ENCODE data around the gene RHBDL3. TPM values are rescaled to one million over a fixed set of nuclear protein-coding genes. Genes with fewer than 3 reads are reported as not detected.

RHBDL3 gene
- total RNA-seq, 2 donors from 2014 or later = 0.26 to 0.66 TPM

- H3K27ac ChIP-seq = no peak overlapping the region
- H3K27me3 ChIP-seq = no peaks in the 10 kb centered on the region
- no peaks in the 10 kb centered on the region for H3K4me1 ChIP-seq
- TF ChIP-seq POLR2A (IDR thresholded peaks at IDR 0.05) (no peak), CTCF (IDR thresholded peaks at IDR 0.05) (no peak)
- no peaks in the 10 kb centered on the region for H3K9me3 ChIP-seq
- no peaks in the 10 kb centered on the region for H3K36me3 ChIP-seq (replicated peaks in 1 of 2; ENCODE audit: insufficient read depth in 1 of 2, low read depth in 2 of 2)
- whole genome bisulfite sequencing, 2 donors = 87 to 88% methylated on average over 9 of the region's 9 CpGs
- no peak for DNase-seq
- no peak for ATAC-seq
- intact Hi-C loops (cut with DNase I) = no loop called here
- no peak overlapping the region for H3K4me3 ChIP-seq
These were observed 23.9 kb downstream of the RHBDL3 start for GRCh38 chr17:32289471-32290070.

GRCh38 chr17:32292094-32292493, 26.5 kb downstream of the RHBDL3 start:
- Histone ChIP-seq H3K27ac (no peak overlapping the region), H3K4me3 (no peak overlapping the region), H3K9me3 (no peaks in the 10 kb centered on the region), H3K27me3 (no peaks in the 10 kb centered on the region), H3K36me3 (replicated peaks in 1 of 2; ENCODE audit: insufficient read depth in 1 of 2, low read depth in 2 of 2) (no peaks in the 10 kb centered on the region), H3K4me1 (no peaks in the 10 kb centered on the region)
- 58% methylated on average over 4 of the region's 4 CpGs for WGBS, 2 donors
- TF ChIP-seq POLR2A (IDR thresholded peaks at IDR 0.05) (no peak), CTCF (IDR thresholded peaks at IDR 0.05) (no peak)
- intact Hi-C loops (cut with DNase I) = no loop called here
- DNase-seq = no peak
- ATAC-seq = no peak

- no peak for TF ChIP-seq CTCF (IDR thresholded peaks at IDR 0.05)
- H3K9me3 ChIP-seq = no peaks in the 10 kb centered on the region
- WGBS, 2 donors = 92 to 95% methylated on average over 2 of the region's 2 CpGs
- ATAC-seq (no peak), DNase-seq (no peak)
- H3K27ac ChIP-seq = no peak overlapping the region
- no peaks in the 10 kb centered on the region for H3K4me1 ChIP-seq
- H3K27me3 ChIP-seq = no peaks in the 10 kb centered on the region
- no peaks in the 10 kb centered on the region for H3K36me3 ChIP-seq (replicated peaks in 1 of 2; ENCODE audit: insufficient read depth in 1 of 2, low read depth in 2 of 2)
- intact Hi-C loops (cut with DNase I) = no loop called here
- no peak overlapping the region for H3K4me3 ChIP-seq
These were observed 31.8 kb downstream of the RHBDL3 start for GRCh38 chr17:32297424-32297823.

- TF ChIP-seq POLR2A (IDR thresholded peaks at IDR 0.05) (no peak), CTCF (IDR thresholded peaks at IDR 0.05) (no peak)
- Histone ChIP-seq H3K27me3 (no peaks in the 10 kb centered on the region), H3K4me1 (peaks cover 4% of the 10 kb centered on the region), H3K27ac (no peak overlapping the region), H3K9me3 (no peaks in the 10 kb centered on the region), H3K36me3 (replicated peaks in 1 of 2; ENCODE audit: insufficient read depth in 1 of 2, low read depth in 2 of 2) (no peaks in the 10 kb centered on the region), H3K4me3 (no peak overlapping the region)
- WGBS, 2 donors = 85 to 89% methylated on average over 6 of the region's 6 CpGs
- intact Hi-C loops (cut with DNase I) = no loop called here
- no peak for ATAC-seq
- no peak for DNase-seq
These were observed 32.2 kb downstream of the RHBDL3 start for GRCh38 chr17:32297860-32298259.

GRCh38 chr17:32298298-32298697, 32.7 kb downstream of the RHBDL3 start:
- no peaks in the 10 kb centered on the region for H3K36me3 ChIP-seq (replicated peaks in 1 of 2; ENCODE audit: insufficient read depth in 1 of 2, low read depth in 2 of 2)
- intact Hi-C loops (cut with DNase I) = no loop called here
- H3K27me3 ChIP-seq = no peaks in the 10 kb centered on the region
- 77 to 86% methylated on average over 5 to 6 of the region's 6 CpGs for WGBS, 2 donors
- no peak for ATAC-seq
- H3K4me3 ChIP-seq = no peak overlapping the region
- no peak for DNase-seq
- TF ChIP-seq CTCF (IDR thresholded peaks at IDR 0.05) (no peak), POLR2A (IDR thresholded peaks at IDR 0.05) (no peak)
- peaks cover 6% of the 10 kb centered on the region for H3K4me1 ChIP-seq
- H3K27ac ChIP-seq = no peak overlapping the region
- H3K9me3 ChIP-seq = no peaks in the 10 kb centered on the region
